GM18526 (cell line): ENCODE measurements around the gene KANK2.

Experiments
- POLR2A ChIP-seq: IDR thresholded peaks from 3 replicates; pipeline ENCODE4 v1.6.1; 2011; ENCODE audit not compliant: insufficient read length; ENCODE audit errors: extremely low read depth

KANK2 gene

GRCh38 chr19:11172576-11172975, 24.8 kb downstream of the KANK2 start:
- no peak for TF ChIP-seq POLR2A

GRCh38 chr19:11171144-11171543, 26.2 kb downstream of the KANK2 start:
- no peak for TF ChIP-seq POLR2A

- TF ChIP-seq POLR2A, result no peak
These were observed 27.3 kb downstream of the KANK2 start for GRCh38 chr19:11169896-11170678.

- TF ChIP-seq POLR2A, result no peak
These were observed 28.8 kb downstream of the KANK2 start for GRCh38 chr19:11168568-11168967.

GRCh38 chr19:11166281-11167142, 30.8 kb downstream of the KANK2 start:
- TF ChIP-seq POLR2A, result no peak

- TF ChIP-seq POLR2A, result no peak
These were observed 31.8 kb downstream of the KANK2 start for GRCh38 chr19:11165486-11166030.

- no peak for TF ChIP-seq POLR2A
These were observed 32.4 kb downstream of the KANK2 start for GRCh38 chr19:11164879-11165406.

GRCh38 chr19:11164296-11164695, 33.0 kb downstream of the KANK2 start:
- no peak for TF ChIP-seq POLR2A

- TF ChIP-seq POLR2A, result no peak
These were observed 37.5 kb downstream of the KANK2 start for GRCh38 chr19:11159598-11160439.

- TF ChIP-seq POLR2A, result peak; percentile 87
These were observed 41.8 kb downstream of the KANK2 start, which contains the start of gene SPC24 for GRCh38 chr19:11155373-11156120. Gene SPC24, minus strand, starts transcription at chr19:11155782. Its CDS starts 6 bp downstream, at chr19:11155776.

- TF ChIP-seq POLR2A, result no peak
These were observed 42.7 kb downstream of the KANK2 start for GRCh38 chr19:11154683-11155047.

- TF ChIP-seq POLR2A, result no peak
These were observed 44.9 kb downstream of the KANK2 start for GRCh38 chr19:11152318-11153062.

- no peak for TF ChIP-seq POLR2A
These were observed 46.2 kb downstream of the KANK2 start for GRCh38 chr19:11151181-11151580.
